Measurements from ENCODE around the gene PROX2. TPM values are rescaled to one million over a fixed set of nuclear protein-coding genes. Genes with fewer than 3 reads are reported as not detected.

Gene PROX2, protein sequence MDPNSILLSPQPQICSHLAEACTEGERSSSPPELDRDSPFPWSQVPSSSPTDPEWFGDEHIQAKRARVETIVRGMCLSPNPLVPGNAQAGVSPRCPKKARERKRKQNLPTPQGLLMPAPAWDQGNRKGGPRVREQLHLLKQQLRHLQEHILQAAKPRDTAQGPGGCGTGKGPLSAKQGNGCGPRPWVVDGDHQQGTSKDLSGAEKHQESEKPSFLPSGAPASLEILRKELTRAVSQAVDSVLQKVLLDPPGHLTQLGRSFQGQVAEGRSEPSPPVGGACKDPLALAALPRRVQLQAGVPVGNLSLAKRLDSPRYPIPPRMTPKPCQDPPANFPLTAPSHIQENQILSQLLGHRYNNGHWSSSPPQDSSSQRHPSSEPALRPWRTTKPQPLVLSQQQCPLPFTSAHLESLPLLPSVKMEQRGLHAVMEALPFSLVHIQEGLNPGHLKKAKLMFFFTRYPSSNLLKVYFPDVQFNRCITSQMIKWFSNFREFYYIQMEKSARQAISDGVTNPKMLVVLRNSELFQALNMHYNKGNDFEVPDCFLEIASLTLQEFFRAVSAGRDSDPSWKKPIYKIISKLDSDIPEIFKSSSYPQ
- not detected for total RNA-seq
- polyA plus RNA-seq: not detected
- long read RNA-seq, donor 1: 0 reads
- long read RNA-seq, donor 2: 0 reads

DNA sequence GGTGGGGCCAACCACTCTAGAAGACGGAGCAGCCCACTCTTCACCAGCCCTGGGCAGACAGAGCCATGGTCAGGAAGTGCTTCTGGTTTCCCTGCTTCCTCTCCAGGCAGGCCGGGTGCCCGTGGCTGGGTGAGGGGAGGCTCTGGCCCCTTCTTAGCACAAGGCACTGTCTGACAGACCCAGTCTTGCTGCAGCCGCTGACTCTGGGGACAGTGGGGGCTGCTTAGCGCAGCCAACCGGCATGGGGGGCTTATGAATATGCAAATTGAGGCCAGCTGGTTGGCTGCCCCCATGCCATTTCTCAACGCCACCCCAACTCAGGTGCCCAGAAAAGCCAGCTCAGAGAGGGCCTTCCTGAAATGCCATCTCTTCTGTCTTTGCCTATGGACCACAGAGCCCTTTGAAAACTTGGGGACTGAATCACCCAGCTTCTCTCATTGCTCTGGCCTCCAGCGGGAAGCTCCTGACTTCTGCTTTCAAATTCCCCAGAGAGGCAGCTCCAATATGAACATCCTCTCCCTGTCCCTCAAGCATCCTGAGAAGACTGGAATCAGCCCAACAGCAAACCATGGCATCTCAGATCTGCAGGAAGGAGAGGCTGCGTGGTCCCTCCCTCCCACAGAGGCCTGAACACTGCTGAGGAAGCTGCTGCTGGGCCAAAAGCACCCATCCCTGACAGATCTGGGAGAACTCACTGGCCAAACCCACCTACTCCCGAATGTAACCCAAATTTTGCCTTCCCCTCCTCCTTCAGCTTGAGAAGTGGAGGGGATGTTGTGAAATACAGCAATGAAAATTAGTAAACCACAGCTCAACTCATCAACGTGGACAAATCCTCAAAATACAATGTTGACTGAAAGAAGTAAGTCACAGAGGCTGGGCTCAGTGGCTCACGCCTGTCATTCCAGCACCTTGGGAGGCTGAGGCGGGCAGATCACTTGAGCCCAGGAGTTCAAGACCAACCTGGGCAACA lies at the start of gene PROX2:
Gene PROX2 (minus strand): TSS at position 205 of the 973 bp plus-strand sequence. CDS start 12,311 bp downstream, outside the sequence.
- no peaks in the 10 kb centered on the region for H3K36me3 ChIP-seq (ENCODE audit: insufficient read depth in 1 of 2, low read depth in 1 of 2)
- no peaks in the 10 kb centered on the region for H3K27me3 ChIP-seq (ENCODE audit: insufficient read depth in 3 of 3, low read length in 2 of 3)
- intact Hi-C loops (cut with DNase I): no loop called here
- H3K9me3 ChIP-seq: no peaks in the 10 kb centered on the region
- ATAC-seq: no peak
- 53 to 59% (median 57%) methylated on average over 13 of the region's 13 CpGs for WGBS, 3 donors
- no peak for DNase-seq
- H3K4me1 ChIP-seq: peaks cover 5% of the 10 kb centered on the region
- H3K4me3 ChIP-seq: no peak within 1 kb of the TSS
- TF ChIP-seq, protein P1, sequence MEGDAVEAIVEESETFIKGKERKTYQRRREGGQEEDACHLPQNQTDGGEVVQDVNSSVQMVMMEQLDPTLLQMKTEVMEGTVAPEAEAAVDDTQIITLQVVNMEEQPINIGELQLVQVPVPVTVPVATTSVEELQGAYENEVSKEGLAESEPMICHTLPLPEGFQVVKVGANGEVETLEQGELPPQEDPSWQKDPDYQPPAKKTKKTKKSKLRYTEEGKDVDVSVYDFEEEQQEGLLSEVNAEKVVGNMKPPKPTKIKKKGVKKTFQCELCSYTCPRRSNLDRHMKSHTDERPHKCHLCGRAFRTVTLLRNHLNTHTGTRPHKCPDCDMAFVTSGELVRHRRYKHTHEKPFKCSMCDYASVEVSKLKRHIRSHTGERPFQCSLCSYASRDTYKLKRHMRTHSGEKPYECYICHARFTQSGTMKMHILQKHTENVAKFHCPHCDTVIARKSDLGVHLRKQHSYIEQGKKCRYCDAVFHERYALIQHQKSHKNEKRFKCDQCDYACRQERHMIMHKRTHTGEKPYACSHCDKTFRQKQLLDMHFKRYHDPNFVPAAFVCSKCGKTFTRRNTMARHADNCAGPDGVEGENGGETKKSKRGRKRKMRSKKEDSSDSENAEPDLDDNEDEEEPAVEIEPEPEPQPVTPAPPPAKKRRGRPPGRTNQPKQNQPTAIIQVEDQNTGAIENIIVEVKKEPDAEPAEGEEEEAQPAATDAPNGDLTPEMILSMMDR (IDR thresholded peaks at IDR 0.05): no peak
- H3K27ac ChIP-seq: no peak within 1 kb of the TSS

DNA sequence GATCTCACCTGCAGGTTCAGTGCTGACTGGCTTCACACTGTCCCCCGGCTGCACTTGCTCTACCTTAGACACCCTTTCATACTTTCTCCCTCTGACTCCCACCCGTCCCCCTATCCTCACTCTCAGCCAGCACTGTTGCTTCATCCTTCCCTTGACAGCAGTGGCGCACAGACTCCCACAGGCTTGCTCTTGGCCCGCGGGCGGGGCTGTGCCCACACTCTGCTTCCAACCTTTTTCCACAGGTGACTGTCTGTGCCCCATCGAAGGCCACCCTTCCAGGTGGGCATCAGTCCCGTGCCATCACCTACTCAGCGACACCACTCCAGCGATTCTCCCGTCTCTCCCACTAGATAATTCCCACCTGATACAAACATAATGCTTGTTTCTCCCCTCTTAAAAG lies 48.1 kb upstream of the PROX2 start:
- Histone ChIP-seq H3K4me3 (no peak overlapping the region), H3K9me3 (no peaks in the 10 kb centered on the region), H3K4me1 (peaks cover 7% of the 10 kb centered on the region), H3K27ac (no peak overlapping the region), H3K36me3 (ENCODE audit: insufficient read depth in 1 of 2, low read depth in 1 of 2) (peaks cover 0 to 23% of the 10 kb centered on the region in 2 donors), H3K27me3 (ENCODE audit: insufficient read depth in 3 of 3, low read length in 2 of 3) (no peaks in the 10 kb centered on the region)
- 86 to 91% (median 91%) methylated on average over 11 of the region's 11 CpGs for WGBS, 3 donors
- no peak for DNase-seq
- intact Hi-C loops (cut with DNase I): no loop called here
- ATAC-seq: no peak
- TF ChIP-seq, protein P1 (IDR thresholded peaks at IDR 0.05): no peak

DNA sequence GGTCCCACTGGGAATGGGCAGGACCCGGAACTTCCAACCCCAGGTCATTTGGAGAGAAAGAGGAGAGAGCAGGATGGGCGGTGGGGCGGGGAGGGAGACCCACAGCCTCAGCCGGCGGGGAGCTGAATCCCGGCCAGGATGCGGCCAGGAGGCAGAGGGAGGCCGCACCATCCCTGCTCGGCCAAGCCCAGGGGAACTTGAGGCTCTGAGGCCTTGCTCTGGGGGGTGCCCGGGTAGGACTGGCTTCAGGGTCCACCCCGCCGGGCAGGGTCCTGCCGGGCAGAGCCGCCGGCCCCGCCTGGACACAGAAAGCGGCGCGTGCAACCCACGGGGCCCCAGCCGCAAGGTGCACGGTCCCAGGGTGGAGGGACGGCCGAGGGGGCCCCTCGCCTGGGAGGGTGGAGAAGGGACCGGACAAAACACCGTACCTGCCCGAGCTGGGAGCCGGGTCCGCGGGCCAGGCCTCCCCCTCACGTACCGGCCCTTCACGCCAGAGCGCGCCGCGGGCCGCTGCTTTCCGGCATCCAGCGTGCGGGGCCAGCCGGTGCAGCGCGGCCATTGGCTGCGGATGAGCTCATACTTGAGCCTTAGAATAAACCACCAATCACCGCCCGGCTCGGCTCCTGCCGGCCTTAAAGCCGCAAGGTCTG lies 46.9 kb upstream of the PROX2 start, which contains the start of gene RPS6KL1:
Gene RPS6KL1 (minus strand): TSS at position 509 of the 650 bp plus-strand sequence. CDS start 1,719 bp downstream, outside the sequence.
- peaks cover 13% of the 10 kb centered on the region for H3K4me1 ChIP-seq
- intact Hi-C loops (cut with DNase I): no loop called here
- H3K27ac ChIP-seq: peak within 1 kb of the TSS; percentile 89
- H3K36me3 ChIP-seq (ENCODE audit: insufficient read depth in 1 of 2, low read depth in 1 of 2): peaks cover 0 to 24% of the 10 kb centered on the region in 2 donors
- TF ChIP-seq, protein P1 (IDR thresholded peaks at IDR 0.05): no peak
- 3 to 5% (median 3%) methylated on average over 41 to 51 of the region's 51 CpGs for WGBS, 3 donors
- ATAC-seq (peak; percentile 98 to 99 (median 98)), DNase-seq (peak; percentile 86 to 93)
- H3K4me3 ChIP-seq: peak within 1 kb of the TSS; percentile 95
- H3K9me3 ChIP-seq: no peaks in the 10 kb centered on the region
- no peaks in the 10 kb centered on the region for H3K27me3 ChIP-seq (ENCODE audit: insufficient read depth in 3 of 3, low read length in 2 of 3)

Data from psoas muscle (tissue), 8 donors.